ENCODE results near the gene CRK. TPM values are rescaled to one million over a fixed set of nuclear protein-coding genes. Genes with fewer than 3 reads are reported as not detected.

CRK gene
- total RNA-seq, 1 donor from 2014 or later = 84.9 TPM

DNA sequence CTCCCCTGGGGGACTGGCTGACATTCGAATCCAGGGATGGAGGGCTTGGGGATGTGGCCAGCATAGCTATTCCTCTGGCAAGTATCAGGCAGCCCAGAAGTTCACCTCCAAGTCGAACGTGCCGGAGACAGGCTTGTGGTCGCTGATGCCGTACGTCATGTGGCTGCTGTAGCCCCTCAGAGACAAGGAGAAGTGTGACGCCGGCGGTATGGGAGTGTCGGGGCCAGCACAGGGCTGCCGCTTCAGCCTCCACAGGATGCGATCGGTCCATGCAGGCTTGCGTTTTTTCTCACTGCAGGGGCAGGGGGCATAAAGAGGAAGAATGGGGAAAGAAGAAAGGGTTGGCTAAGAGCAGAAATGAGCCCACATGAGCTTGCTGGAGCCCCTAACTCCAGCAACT is 41.8 kb upstream of the CRK start:
- TF ChIP-seq, protein P1, sequence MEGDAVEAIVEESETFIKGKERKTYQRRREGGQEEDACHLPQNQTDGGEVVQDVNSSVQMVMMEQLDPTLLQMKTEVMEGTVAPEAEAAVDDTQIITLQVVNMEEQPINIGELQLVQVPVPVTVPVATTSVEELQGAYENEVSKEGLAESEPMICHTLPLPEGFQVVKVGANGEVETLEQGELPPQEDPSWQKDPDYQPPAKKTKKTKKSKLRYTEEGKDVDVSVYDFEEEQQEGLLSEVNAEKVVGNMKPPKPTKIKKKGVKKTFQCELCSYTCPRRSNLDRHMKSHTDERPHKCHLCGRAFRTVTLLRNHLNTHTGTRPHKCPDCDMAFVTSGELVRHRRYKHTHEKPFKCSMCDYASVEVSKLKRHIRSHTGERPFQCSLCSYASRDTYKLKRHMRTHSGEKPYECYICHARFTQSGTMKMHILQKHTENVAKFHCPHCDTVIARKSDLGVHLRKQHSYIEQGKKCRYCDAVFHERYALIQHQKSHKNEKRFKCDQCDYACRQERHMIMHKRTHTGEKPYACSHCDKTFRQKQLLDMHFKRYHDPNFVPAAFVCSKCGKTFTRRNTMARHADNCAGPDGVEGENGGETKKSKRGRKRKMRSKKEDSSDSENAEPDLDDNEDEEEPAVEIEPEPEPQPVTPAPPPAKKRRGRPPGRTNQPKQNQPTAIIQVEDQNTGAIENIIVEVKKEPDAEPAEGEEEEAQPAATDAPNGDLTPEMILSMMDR (IDR thresholded peaks at IDR 0.05; ENCODE audit: insufficient read depth, low read length, poor library complexity, severe bottlenecking) = no peak
- H3K36me3 ChIP-seq (ENCODE audit: control insufficient read depth, insufficient read depth, low read length) = no peaks in the 10 kb centered on the region
- no peak overlapping the region for H3K4me3 ChIP-seq (ENCODE audit: low read depth, low read length)
- DNase-seq (ENCODE audit: low read depth) = no peak
- H3K27me3 ChIP-seq (ENCODE audit: control insufficient read depth, insufficient read depth, low read length) = no peaks in the 10 kb centered on the region

- Histone ChIP-seq H3K27me3 (ENCODE audit: control insufficient read depth, insufficient read depth, low read length) (no peaks in the 10 kb centered on the region), H3K36me3 (ENCODE audit: control insufficient read depth, insufficient read depth, low read length) (no peaks in the 10 kb centered on the region), H3K4me3 (ENCODE audit: low read depth, low read length) (no peak overlapping the region)
- no peak for DNase-seq (ENCODE audit: low read depth)
- TF ChIP-seq, protein P1 (IDR thresholded peaks at IDR 0.05; ENCODE audit: insufficient read depth, low read length, poor library complexity, severe bottlenecking) = no peak
Measured at GRCh38 chr17:1496869-1497268, 40.8 kb upstream of the CRK start.

GRCh38 chr17:1495265-1495989 is 39.4 kb upstream of the CRK start:
- no peaks in the 10 kb centered on the region for H3K36me3 ChIP-seq (ENCODE audit: control insufficient read depth, insufficient read depth, low read length)
- TF ChIP-seq, protein P1 (IDR thresholded peaks at IDR 0.05; ENCODE audit: insufficient read depth, low read length, poor library complexity, severe bottlenecking) = no peak
- DNase-seq (ENCODE audit: low read depth) = no peak
- H3K27me3 ChIP-seq (ENCODE audit: control insufficient read depth, insufficient read depth, low read length) = no peaks in the 10 kb centered on the region
- no peak overlapping the region for H3K4me3 ChIP-seq (ENCODE audit: low read depth, low read length)

DNA sequence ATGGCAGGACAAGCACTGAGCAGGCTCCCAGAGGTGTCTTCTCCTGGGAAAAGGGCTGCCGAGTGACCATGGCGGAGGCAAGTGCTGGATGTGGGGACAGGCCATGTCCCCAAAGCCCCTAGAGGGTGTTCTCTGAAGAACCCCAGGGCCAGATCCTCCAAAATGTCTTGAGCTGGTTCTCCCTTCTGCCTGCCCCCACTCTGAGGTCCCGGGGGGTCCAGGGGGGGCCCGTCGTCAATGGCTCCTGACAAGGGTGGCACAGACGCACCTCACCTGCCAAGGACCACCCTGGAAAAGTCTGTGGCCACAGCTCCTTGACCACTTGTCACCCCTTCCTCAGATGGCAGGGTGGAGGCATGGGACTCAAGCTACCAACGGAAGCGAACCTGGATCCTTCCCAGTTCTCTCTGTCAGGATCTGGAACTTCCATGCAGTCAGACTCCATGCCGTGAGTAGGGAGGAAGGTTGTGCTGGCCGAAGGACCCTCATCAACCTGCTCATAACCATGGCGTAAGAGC is 38.8 kb upstream of the CRK start:
- H3K27me3 ChIP-seq (ENCODE audit: control insufficient read depth, insufficient read depth, low read length) = no peaks in the 10 kb centered on the region
- H3K4me3 ChIP-seq (ENCODE audit: low read depth, low read length) = no peak overlapping the region
- no peaks in the 10 kb centered on the region for H3K36me3 ChIP-seq (ENCODE audit: control insufficient read depth, insufficient read depth, low read length)
- no peak for DNase-seq (ENCODE audit: low read depth)
- TF ChIP-seq, protein P1 (IDR thresholded peaks at IDR 0.05; ENCODE audit: insufficient read depth, low read length, poor library complexity, severe bottlenecking) = no peak

- DNase-seq (ENCODE audit: low read depth) = no peak
- no peak overlapping the region for H3K4me3 ChIP-seq (ENCODE audit: low read depth, low read length)
- no peaks in the 10 kb centered on the region for H3K36me3 ChIP-seq (ENCODE audit: control insufficient read depth, insufficient read depth, low read length)
- TF ChIP-seq, protein P1 (IDR thresholded peaks at IDR 0.05; ENCODE audit: insufficient read depth, low read length, poor library complexity, severe bottlenecking) = no peak
- H3K27me3 ChIP-seq (ENCODE audit: control insufficient read depth, insufficient read depth, low read length) = no peaks in the 10 kb centered on the region
Measured at GRCh38 chr17:1494203-1494602, 38.2 kb upstream of the CRK start.

All from kidney epithelial cell (primary cell).